ENCODE results near the gene RCOR3.

GRCh38 chr1:211257826-211258225 lies 1.3 kb upstream of the RCOR3 start:
- TF ChIP-seq, protein P1, sequence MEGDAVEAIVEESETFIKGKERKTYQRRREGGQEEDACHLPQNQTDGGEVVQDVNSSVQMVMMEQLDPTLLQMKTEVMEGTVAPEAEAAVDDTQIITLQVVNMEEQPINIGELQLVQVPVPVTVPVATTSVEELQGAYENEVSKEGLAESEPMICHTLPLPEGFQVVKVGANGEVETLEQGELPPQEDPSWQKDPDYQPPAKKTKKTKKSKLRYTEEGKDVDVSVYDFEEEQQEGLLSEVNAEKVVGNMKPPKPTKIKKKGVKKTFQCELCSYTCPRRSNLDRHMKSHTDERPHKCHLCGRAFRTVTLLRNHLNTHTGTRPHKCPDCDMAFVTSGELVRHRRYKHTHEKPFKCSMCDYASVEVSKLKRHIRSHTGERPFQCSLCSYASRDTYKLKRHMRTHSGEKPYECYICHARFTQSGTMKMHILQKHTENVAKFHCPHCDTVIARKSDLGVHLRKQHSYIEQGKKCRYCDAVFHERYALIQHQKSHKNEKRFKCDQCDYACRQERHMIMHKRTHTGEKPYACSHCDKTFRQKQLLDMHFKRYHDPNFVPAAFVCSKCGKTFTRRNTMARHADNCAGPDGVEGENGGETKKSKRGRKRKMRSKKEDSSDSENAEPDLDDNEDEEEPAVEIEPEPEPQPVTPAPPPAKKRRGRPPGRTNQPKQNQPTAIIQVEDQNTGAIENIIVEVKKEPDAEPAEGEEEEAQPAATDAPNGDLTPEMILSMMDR (IDR thresholded peaks at IDR 0.05; ENCODE audit: low read depth, low read length): no peak
- TF ChIP-seq EZH2phosphoT487 (IDR thresholded peaks at IDR 0.05; ENCODE audit: low read depth): no peak

Data from OCI-LY3 (cell line).